Measurements from ENCODE around the gene SLC51A.

SLC51A gene

GRCh38 chr3:196225763-196226364 lies 9.5 kb downstream of the SLC51A start:
- TF ChIP-seq CTCF (conservative IDR thresholded peaks at IDR 0.05; ENCODE audit: low read length), result no peak
- no peak for DNase-seq (ENCODE audit: low read depth)
- H3K4me3 ChIP-seq (ENCODE audit: low read length), result no peak overlapping the region

GRCh38 chr3:196227121-196227561 lies 10.8 kb downstream of the SLC51A start:
- peak; percentile 11 for DNase-seq (ENCODE audit: low read depth)
- no peak for TF ChIP-seq CTCF (conservative IDR thresholded peaks at IDR 0.05; ENCODE audit: low read length)
- H3K4me3 ChIP-seq (ENCODE audit: low read length), result no peak overlapping the region

GRCh38 chr3:196227629-196228493 lies 11.5 kb downstream of the SLC51A start:
- no peak overlapping the region for H3K4me3 ChIP-seq (ENCODE audit: low read length)

GRCh38 chr3:196232154-196232881 lies 16.0 kb downstream of the SLC51A start:
- no peak overlapping the region for H3K4me3 ChIP-seq (ENCODE audit: low read length)
- DNase-seq (ENCODE audit: low read depth), result no peak
- no peak for TF ChIP-seq CTCF (conservative IDR thresholded peaks at IDR 0.05; ENCODE audit: low read length)

More at GRCh38 chr3:196227629-196228493, 11.5 kb downstream of the SLC51A start:
- peak; percentile 67 for DNase-seq (ENCODE audit: low read depth)
- TF ChIP-seq CTCF (conservative IDR thresholded peaks at IDR 0.05; ENCODE audit: low read length), result no peak

- no peak for TF ChIP-seq CTCF (conservative IDR thresholded peaks at IDR 0.05; ENCODE audit: low read length)
- DNase-seq (ENCODE audit: low read depth), result no peak
- H3K4me3 ChIP-seq (ENCODE audit: low read length), result no peak overlapping the region
These were observed 16.5 kb downstream of the SLC51A start for GRCh38 chr3:196232882-196233251.

GRCh38 chr3:196235452-196236122 lies 19.3 kb downstream of the SLC51A start:
- H3K4me3 ChIP-seq (ENCODE audit: low read length), result no peak overlapping the region
- DNase-seq (ENCODE audit: low read depth), result peak; percentile 74
- TF ChIP-seq CTCF (conservative IDR thresholded peaks at IDR 0.05; ENCODE audit: low read length), result no peak

Measured in AG10803 (cell line).